GM18867 (cell line): ENCODE results near the gene CEMP1.

ENCODE experiments used
- ATAC-seq: cut with Tn5 transposase; IDR thresholded peaks from one replicate; pipeline ENCODE4 v1.9.1; 2021; ENCODE audit warnings: mild to moderate bottlenecking, moderate library complexity; ENCODE audit not compliant: unreplicated experiment

CEMP1 gene

DNA sequence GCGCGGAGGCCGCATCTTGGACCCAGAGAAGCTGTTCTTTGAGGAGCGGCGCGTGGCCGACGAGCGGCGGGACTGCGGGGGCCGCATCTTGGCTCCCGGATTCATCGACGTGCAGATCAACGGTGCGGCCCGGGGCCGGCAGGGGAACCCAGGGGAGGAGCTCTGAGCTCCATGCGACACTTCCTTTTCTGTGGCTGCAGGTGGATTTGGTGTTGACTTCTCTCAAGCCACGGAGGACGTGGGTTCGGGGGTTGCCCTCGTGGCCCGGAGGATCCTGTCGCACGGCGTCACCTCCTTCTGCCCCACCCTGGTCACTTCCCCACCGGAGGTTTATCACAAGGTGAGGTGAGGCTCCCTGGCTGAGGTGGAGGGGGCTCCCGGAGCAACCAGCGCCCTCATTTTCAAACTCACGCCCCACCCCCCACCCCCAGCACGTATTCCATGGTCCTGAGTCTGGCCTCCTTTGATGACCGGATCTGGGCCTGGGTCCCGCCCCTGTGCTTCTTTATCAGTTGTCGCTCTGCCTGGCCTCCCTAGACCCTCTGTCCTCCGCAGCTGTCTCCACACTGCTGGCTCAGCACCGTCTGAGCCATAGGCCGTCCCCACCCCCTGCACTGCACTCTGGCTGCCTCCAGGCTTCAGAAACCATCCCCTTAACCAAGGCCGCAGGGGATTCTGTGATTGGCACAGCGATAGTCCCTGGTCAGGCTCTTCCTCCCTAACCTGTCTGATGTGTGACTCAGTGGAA is 10.2 kb downstream of the CEMP1 start:
- peak; percentile 27 for ATAC-seq

DNA sequence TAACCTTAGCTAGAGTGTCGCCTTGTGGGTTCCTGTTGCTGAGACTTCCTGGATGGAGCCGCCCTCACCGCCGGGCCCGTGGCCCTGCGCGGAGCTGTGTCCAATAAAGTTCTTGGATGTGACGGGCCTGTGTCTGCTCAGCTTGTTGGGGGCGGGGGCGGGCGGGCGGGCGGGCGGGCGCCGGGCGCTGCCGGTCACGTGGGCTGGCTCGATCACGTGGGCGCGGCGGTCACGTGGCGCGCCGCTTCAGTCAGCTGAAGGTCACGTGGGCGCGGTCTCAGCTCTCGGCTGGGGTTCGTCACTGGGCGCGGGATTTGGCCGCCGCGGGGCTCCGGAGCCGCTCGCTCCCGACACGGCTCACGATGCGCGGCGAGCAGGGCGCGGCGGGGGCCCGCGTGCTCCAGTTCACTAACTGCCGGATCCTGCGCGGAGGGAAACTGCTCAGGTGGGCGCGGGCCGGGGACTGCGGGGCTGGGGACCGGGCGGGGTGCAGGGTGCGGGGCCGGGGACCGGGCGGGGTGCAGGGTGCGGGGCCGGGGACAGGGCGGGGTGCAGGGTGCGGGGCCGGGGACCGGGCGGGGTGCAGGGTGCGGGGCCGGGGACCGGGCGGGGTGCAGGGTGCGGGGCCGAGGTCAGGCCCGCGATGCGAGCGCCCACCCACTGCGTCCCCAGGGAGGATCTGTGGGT is 11.0 kb downstream of the CEMP1 start, which contains the start of gene AMDHD2:
Gene AMDHD2 (plus strand): TSS at position 275 of the 687 bp plus-strand sequence. CDS start 88 bp downstream, at position 363.
- ATAC-seq = peak; percentile 41

DNA sequence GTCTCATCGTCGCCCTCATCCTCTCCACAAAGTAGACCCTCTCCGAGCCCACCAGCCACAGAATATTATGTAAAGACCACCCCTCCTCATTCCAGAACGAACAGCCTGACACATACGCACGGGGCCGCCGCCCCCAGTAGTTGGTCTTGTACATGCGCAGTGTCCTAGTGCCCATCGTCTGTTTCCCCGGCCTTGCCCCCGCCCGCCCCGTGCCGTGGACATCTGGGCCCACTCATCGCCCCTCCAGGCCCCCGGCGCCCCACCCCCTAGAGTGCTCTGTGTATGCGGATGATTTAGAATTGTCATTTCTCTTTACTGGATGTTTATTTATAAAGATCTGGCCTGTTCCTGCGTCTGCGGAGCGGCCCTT is 11.5 kb downstream of the CEMP1 start:
- no peak for ATAC-seq

DNA sequence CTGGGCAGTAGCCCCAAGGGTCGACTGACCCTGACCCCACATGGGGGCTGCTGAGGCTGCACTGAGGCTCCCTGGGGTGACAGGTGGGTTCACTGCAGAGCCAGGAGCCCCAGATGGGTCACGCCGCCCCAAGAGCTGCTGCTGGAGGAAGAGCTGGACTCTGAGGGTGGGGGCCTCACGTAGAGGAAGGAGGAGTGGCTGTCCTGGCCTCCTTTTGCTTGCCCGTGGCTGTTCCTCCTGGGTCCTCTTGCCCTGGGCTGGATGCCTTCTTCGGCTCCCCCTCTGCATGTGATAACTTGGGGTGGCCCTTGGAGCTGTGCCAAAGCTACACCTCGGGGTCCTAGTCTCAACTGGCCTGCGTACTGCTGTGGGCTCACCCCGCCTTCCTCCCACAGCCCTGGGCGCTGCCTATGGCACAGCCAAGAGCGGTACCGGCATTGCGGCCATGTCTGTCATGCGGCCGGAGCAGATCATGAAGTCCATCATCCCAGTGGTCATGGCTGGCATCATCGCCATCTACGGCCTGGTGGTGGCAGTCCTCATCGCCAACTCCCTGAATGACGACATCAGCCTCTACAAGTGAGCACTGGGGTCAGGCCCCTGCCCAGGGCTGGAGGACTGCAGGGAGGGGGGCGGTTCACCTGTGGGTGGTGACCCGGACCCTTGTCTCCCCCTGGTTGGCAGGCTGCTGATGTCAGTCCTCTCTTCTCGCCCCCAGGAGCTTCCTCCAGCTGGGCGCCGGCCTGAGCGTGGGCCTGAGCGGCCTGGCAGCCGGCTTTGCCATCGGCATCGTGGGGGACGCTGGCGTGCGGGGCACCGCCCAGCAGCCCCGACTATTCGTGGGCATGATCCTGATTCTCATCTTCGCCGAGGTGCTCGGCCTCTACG is 12.1 kb downstream of the CEMP1 start:
- no peak for ATAC-seq

DNA sequence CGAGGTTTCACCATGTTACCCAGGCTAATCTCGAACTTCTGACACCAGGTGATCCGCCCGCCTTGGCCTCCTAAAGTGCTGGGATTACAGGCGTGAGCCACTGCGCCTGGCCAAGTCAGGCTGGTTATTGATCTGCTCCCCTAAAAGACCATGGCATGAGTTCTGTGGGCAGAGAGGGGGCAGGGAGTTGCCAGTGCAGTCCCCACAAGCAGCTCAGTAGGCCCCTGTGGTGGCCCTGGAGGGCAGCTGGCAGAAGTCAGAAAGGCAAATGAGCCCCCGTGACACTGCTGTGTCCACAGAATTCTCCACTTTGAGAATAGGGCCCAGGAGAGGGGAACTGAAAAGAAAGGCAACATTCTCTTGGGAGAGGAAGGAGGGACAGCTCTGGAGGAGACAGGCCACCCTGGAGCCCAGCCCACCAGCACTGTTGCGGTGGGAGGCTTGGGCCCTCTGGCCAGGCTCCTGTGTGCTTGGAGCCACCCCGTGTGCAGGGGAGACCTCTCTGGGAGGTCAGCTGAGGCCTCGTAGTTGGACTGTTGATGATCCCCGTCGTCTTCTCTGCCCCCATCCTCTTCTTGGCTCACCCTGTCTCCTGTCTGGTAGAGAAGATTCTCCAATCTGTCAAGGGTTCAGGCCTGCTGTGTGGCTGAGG is 13.1 kb downstream of the CEMP1 start:
- ATAC-seq = no peak

DNA sequence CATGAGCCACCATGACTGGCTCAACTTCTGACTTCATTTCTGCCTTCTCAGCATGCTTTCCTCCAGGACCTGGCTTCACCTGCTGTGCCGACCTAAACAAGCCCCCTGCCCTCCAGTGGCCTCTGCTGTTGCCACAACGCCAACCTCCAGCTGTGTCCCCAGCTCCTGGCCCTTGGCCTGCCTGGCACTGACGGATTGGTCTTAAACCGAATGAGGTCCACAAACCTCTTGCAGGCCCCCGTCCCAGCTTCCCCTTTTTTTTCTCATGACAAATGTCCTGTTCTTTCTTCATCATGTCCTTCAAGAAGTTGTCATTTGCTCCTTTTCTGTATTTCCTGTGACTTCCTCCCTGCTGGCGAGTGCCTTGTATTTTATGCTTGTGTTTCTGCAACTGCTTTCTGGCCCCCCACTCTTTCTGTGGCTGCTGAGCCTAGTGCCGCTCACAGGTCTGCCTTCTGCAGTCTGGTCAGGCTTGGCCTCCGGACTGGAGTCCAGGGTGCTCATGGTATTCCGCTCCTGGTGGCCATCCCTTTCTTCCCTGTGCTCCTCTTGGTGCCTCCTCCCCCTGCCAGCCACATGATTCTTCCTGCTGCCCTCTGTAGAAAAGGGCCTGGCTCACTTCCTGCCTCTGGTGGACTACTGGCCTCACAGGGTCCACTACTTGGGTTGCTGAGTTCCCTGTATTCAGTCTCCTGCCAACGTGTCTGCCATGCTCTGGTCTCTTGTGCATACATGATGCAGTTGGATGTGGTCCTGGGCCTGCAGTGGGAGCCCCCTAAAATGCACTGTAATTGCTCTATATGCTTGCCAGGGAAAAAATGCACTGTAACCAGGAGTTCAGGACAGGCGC is 14.6 kb downstream of the CEMP1 start:
- no peak for ATAC-seq

DNA sequence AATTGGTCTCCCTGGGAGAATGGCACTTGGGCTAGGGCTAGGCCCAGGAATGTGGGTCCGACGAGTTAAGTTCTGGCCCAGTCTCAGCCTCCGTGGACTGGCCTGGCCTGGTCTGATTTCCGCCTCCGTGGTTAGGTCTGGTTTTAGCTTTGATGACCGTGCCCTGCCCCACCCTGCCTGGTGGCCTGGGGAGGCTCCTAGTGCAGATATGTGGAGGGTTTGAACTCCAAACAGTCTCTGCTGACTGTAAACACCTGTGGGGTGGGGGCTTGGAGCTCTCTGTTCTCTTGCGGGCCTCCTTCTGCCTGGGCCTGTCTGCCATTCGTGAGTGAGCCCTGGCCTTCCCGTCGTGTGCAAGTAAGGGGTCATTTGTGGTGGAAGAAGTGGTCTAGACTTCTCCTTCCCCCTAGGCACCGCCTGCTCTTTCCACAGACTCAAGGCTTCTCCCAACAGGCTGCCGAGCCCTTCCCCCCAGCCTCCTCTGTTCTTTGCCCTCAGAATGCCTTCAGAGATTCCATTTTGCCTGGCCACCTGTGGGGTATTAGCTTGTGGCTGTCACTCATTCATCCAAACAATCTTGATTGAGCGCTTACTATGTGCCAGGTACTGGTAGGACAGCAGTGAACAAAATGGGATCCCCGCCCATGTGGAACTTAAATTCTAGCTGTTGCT is 15.9 kb downstream of the CEMP1 start:
- ATAC-seq = no peak

DNA sequence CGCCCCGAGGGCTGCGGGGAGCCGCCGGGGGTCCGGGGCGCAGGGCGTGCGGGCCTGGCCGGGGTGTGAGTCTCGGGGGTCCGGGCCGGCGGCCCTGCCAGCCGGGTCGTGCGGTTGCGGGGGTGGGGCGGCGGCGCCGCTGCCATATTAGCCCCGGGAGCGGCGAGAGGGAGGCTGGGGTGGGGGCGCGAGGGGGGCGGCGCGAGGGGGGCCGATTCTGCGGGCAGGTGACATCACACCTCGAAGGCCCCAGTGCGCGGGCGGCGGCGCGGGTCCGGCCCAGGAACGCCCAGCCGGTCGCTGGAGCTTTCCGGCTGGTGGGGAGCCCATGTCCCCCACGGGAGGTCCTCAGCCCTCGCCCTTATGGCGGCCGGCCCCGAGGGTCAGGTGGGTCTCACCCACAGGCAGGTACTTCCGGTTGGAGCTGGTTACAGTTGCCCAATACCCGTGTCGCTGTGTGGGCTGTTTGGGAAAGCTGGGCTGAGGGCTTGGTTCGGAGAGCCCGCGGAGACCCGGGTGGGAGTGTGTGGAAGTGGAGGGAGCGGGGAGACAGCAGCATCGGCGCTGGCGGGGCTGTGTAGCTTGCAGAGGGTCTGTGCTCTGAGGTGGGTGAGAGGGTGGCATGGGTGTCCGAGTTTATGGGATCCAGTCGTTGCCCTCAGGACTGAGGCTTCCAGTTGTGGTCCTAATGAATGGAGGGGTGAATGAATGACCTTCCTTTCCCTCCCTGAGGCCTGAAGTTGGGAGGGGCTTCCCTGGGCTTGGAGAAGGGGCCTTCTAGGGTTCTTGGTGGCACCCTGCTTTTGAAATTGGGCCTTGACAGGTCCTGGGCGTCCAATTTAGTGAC is 16.7 kb downstream of the CEMP1 start:
- ATAC-seq = no peak

DNA sequence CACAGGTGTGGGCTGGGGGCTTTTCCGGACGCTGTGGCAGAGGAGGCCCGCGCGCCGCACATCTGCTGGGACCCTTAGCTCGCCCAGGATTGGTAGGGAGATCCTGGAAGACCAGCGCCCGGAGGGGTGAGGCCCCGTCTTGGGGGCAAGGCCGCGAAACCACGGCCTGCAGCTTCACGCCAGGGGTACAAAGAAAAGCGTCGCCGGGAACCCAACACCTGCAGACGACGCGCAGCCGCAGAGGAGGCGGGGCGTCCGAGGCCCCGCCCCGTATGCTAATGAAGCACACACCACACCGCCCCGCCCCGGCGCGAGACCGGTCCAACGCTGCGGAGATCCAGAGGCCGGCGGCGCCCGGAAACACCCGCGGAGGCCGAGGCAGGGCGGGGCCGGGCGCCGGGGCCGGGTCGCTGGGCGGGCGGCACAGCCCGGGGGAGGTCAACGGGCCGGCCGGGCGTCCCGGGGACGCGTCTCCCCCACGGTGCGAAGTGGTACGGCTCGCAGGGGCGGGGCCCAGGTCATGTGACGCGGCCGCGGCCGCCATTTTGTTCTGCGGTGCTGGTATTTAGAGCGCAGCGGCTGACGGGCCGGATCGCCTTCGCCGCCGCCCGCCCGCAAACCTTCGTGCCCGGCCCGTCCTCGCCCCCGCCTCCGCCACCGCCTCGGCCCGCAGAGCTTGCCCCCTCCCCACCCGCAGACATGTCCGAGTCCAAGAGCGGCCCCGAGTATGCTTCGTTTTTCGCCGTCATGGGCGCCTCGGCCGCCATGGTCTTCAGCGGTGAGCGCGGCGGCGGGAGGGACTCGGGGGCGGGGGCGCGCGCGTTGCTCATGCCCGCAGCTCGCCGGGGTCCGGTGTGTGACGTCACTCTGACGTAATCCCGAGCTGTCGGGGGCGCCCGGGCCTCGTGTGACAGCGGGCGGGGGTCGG is 17.5 kb downstream of the CEMP1 start, which contains the start of gene ATP6V0C:
Gene ATP6V0C (plus strand): TSS at position 548 of the 928 bp plus-strand sequence. CDS start 152 bp downstream, at position 700.
- ATAC-seq = peak; percentile 76

DNA sequence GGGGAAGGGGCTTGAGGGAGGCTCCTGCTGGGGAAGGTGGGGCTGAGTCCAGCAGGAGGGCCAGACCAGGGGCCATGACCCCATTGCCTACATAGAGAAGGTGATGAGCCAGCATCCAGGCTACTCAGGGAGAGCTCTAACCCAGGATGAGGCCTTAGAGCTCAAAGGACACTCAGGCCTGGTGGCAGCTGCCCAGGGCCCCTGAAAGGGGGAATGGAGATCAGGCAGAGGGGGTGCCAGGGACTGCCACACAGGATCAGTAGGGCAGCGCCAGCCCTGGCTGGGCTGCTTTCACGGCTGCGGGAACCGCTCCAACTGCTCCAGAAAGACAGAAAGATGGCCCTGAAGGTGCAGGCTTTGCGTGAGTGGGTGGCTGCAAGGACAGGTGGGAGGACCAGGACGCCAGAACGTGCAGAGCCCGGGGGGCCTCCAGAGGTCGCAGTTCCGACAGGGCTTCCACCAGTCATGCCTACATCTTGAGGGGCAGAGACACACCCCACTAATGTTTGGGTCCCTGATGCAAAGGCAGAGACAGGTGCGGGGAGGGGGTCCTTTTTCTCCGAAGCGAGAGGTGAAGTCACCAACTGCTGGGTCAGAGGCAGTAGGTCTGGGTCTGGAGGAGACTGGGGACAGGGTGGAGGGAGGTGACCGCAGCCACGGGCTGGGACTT is 18.3 kb downstream of the CEMP1 start:
- ATAC-seq = no peak

DNA sequence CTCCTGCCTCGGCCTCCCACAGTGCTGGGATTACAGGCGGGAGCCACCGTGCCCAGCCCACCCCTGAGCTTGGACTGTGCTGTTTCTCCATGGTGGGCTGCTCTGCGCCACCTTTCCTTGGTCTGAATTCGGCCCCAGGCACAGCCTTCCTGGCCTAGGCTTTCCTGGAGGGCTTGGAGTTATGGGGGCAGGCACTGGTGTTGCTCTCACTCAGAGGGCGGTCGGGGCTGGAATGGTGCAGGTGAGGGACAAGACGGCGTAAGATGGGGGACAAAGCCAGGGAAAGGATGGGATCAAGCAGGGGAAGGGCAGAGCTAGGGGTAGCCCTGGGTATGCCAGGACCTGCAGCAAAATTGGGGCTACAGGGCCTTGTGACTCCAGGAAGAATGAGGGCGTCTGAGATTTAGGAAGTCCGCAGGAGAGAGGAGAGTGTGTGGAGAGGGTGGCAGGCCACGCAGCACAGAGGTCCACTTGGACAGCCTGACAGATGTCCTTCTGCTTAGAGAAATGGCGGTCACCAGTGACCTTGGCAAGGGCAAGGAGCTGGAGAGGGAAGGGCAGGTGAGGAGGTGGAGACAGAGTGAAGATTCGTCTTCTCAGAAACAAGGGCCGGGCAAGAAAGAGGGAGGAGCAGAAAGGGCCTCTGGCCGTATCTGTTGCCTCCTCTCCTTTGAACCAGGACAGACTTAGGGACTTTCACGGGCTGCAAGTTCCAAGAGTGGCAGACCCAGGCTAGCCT is 19.0 kb downstream of the CEMP1 start:
- ATAC-seq = no peak

DNA sequence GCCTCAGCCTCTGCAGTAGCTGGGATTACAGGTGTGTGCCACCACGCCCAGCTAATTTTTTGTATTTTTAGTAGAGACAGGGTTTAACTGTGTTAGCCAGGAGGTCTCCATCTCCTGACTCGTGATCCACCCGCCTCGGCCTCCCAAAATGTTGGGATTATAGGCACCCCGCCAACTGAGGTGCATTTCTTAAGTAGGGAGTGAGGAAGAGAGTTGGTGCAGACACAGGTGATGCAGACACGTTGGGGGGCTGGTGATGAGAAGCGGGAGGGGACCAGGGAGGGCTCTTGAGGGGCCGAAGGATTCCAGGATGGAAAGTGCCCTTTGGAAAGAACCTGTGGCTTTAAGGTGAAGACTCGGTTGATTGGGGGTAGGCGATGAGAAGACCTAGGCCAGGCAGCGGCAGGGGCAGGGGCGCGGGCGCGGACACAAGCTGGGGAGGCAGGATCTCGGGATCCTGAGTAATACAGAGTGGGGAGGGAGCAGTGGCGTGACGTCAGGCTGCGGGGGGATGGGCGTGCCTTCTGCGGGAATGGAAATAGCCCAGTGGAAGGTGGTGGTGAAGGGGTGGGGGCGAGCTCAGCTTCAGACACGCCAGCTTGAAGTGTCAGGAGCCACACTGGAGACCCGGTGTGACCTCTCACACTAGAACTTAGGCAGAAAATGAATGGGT is 19.9 kb downstream of the CEMP1 start:
- no peak for ATAC-seq

DNA sequence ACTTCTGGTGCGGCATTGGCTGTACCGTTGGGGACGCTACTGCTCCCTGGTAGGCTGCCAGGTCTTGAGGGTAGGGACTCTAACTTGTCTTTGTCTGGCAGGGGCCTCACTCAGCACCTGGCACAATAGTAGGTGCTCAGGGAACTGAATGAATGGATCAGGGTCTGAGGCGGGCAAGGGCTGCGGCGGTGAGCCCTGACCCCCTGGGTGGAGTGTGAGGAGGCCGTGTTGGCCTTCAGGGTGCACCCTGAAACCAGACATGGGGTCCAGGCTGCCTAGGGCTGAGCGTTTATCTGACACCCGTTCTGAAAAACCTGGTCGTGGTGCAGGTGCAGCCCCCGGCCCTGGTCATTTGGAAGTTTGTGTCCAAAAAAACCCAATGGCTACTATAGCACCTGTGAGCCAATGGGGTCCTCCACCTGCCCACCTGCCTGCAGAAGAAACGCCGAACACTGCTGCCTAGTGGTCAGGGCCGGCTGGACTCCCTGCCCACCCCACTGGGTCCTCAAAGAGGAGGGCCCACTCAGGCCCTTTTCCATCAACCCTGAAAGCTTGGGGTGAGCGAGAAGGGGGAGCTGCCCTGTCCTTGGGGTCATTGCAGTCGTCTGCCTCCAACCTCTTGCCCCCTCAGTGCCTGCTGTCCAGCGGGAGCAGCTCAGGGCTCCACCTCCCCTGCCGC is 22.3 kb downstream of the CEMP1 start:
- ATAC-seq = no peak

DNA sequence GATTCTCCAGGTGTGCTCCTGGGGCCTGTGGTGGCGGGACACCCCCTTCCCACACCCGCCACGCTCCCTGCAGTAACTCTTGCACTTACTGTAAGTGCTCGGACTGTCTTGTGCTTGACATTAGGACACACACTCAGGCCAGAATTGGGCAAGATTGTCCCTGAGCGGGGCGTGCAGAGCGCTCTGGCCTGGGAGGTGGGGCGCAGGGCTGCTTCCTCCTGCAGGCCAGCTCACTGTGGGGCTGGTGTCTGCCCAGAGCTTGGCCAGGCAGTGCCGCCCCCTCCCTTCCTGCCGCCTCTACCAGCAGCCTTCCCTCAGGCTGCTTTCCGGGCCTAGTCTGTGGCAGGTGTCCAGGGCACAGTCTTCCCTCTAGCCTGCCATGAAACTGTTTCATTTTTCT is 23.5 kb downstream of the CEMP1 start:
- ATAC-seq = no peak

DNA sequence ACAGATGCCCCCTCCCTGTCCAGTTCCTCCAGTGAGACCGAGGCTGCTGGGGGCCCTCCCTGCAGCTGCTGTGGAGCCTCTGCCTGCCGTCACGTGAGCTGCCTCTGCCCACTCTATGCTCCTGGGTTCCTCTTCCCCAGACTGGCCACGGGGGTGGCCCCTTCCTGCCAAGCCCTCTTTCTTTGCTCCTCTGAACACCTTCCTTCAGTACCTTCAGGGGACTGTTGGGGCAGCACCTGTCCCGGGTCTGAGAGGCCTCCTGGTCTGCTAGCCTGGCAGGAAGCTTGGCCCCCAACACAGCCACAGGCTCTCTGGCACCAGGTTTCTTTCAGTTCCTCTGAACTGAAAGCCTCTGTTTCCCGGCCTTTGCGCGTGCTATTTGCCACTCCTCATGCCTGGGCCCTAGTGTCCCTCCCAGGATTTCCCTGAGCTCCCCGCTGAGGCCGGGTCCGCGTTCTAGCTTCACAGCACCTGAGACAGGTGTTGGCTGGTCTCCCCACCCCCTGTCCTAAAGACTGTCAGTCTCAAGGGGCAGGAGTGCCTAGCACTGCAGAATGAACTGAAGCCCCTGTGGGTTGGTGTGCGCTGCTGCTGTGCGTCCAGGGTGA is 24.1 kb downstream of the CEMP1 start:
- ATAC-seq = peak; percentile 43
